AG09319 (cell line): ENCODE data around the gene RAPGEF5.
"Not testable (repeated sequence)": the region's sequence is repeated elsewhere in the genome, so short reads cannot be mapped to it uniquely, and the experiment has no call there.

Source experiments
- DNase-seq: peaks from one replicate; pipeline ENCODE4 v3.0.0-alpha.2; 2010; ENCODE audit warnings: low read depth; ENCODE audit errors: extremely low read depth
- TF ChIP-seq, protein P1 (sequence below): IDR thresholded peaks from 2 replicates; pipeline ENCODE4 v1.5.1; 2011; ENCODE audit warnings: low read depth, mild to moderate bottlenecking, inconsistent platforms, low read length, moderate library complexity

The RAPGEF5 gene

DNA sequence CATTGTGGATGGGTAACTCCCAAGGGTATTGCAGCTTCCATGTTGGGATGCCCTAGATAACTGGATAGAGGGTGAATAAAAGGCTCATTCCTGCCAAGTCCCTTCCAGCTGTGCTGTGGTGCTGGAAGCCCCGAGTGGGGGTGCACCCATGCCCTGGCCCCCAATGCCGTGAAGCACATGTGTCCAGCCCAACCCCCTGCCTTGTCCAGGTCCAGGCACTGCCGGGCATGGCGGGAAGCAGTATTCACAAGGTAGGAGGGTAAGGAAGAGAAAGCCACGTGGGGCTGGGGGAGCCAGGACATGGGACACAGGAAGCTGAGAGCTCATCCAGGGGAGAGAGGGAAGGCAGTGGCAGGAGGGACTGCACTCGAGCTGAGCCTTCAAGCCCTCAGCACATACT is 263.0 kb downstream of the RAPGEF5 start:
- TF ChIP-seq, protein P1, sequence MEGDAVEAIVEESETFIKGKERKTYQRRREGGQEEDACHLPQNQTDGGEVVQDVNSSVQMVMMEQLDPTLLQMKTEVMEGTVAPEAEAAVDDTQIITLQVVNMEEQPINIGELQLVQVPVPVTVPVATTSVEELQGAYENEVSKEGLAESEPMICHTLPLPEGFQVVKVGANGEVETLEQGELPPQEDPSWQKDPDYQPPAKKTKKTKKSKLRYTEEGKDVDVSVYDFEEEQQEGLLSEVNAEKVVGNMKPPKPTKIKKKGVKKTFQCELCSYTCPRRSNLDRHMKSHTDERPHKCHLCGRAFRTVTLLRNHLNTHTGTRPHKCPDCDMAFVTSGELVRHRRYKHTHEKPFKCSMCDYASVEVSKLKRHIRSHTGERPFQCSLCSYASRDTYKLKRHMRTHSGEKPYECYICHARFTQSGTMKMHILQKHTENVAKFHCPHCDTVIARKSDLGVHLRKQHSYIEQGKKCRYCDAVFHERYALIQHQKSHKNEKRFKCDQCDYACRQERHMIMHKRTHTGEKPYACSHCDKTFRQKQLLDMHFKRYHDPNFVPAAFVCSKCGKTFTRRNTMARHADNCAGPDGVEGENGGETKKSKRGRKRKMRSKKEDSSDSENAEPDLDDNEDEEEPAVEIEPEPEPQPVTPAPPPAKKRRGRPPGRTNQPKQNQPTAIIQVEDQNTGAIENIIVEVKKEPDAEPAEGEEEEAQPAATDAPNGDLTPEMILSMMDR = no peak
- DNase-seq = no peak

DNA sequence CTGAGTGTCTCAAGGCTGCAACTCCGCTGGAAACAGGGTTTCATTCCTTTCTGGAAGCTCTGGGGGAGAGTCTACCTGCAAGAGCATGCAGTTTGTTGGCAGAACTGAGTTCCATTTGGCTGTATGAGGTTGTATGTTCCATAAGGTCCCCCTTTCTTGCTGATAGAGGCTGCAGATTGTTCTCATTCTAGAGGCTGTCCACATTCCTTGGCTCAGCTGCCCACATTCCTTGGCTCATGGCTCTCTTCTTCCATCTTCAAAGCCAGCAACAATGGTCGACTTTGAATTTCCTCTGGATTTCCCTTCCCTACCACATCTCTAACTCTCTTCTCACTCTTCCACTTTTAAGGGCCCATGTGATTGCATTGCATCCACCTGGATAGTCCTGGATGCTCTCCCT is 264.0 kb downstream of the RAPGEF5 start:
- TF ChIP-seq, protein P1 = no peak
- no peak for DNase-seq

DNA sequence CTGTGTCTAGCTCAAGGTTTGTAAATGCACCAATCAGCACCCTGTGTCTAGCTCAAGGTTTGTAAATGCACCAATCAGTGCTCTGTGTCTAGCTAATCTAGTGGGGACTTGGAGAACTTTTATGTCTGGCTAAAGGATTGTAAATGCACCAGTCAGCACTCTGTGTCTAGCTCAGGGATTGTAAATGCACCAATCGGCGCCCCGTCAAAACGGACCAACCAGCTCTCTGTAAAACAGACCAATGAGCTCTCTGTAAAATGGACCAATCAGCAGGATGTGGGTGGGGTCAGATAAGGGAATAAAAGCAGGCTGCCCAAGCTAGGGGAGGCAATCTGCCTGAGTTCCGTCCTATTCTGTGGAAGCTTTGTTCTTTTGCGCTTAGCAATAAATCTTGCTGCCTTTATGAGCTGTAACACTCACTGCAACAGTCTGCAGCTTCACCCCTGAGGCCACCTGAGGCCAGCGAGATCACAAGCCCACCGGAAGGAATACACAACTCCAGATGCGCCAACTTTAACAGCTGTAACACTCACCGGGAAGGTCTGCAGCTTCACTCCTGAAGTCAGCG is 265.9 kb downstream of the RAPGEF5 start:
- not testable (repeated sequence) for DNase-seq

DNA sequence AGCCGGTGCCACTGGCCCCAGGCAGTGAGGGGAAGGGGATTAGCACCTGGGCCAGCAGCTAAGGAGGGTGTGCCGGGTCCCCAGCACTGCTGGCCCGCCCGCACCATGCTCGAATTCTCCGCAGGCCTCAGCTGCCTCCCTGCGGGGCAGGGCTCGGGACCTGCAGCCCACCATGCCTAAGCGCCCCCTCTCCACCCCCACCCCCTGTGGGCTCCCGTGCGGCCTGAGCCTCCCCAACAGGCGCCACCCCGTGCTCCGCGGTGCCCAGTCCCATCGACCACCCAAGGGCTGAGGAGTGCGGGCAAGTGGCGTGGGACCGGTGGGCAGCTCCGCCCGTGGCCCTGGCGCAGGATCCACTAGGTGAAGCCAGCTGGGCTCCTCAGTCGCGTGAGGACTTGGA is 266.4 kb downstream of the RAPGEF5 start:
- TF ChIP-seq, protein P1 = no peak
- DNase-seq = no peak

DNA sequence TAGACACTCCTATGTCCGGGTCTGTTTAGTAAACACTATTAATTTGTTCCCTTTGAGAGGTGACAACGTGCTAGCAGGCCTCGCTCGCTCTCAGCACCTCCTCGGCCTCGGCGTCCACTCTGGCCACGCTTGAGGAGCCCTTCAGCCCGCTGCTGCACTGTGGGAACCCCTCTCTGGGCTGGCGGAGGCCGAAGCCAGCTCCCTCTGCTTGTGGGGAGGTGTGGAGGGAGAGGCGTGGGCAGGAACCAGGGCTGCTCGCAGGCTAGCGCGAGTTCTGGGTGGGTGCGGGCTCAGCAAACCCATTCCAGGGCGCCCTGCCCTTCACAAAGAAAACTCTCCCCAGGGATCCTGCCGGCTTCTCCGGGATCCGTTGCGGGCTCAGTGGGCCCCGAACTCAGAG is 266.8 kb downstream of the RAPGEF5 start:
- TF ChIP-seq, protein P1 = no peak
- no peak for DNase-seq

DNA sequence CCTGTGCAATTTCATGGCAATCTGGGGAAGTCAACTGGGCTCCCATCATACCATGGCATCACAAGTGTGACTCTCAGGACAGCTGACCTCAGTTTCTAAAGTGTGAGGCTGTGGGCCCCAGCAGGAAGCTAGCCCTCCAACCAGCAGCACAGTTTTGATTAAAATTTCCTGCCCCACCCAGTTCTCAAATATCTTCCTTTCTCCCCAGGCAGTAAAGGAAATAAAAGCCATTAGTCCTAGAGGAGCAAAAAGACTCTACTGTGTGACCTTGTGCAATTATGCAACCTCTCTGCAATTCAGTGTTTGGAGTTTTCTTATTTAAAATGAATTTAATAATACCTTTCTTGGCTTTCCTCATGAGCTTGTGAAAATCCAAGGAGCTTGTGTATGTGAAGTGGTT is 268.1 kb downstream of the RAPGEF5 start:
- TF ChIP-seq, protein P1 = no peak
- no peak for DNase-seq

DNA sequence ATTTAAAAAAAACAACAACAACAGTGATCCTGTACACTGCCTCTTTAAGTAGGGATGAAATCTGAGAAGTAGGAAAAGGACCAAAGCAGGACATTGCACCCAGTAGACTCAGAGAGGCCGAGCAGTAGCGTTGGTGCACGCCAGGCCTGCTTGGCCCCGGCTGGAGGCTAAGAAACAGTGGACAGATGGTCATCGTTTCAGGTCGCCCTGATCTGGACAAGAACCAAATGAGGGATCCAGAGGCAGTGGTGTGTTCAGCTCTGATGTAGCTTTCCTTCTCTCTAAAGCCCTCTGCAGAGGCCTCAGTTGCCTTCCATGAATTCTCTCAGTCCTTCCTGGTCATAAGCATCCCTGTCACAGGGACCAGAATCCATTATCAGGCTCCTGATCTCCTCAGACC is 269.1 kb downstream of the RAPGEF5 start:
- TF ChIP-seq, protein P1 = no peak
- no peak for DNase-seq

DNA sequence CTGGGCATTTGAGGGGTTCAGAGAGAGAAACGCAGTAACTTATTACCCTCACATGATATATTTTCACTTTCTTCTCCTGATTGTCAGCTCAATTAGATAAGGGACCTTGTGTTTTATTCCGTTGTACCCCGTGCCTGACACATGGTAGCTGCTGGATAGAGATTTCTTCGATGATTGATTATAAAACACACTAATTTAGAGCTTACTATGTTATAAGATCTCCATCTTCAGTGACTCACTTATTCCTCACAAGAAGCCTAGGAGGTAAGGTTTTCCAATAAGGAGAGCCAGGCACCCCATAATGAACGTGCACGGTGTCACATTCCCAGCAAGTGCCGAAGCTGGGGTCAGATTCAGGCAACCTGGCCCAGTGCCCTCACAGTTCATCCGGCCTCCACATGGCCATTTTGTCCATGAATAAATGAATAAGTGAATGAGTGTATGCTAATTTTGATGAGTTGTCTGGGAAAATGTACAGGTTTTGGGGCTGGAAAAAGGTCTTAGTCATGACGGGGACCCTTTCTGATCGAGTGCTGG is 273.2 kb downstream of the RAPGEF5 start:
- TF ChIP-seq, protein P1 = no peak
- DNase-seq = no peak
